H9 (cell line): ENCODE results near the gene HIVEP1. TPM values are rescaled to one million over a fixed set of nuclear protein-coding genes. Genes with fewer than 3 reads are reported as not detected.

ENCODE experiments used
- DNase-seq: peaks from one replicate; pipeline ENCODE4 v3.0.0-alpha.2; 2017
- H2AFZ ChIP-seq: one replicate; pipeline ENCODE4 v1.6.1; 2013; ENCODE audit warnings: mild to moderate bottlenecking, low read length, control low read depth, moderate library complexity
- H2AK5ac ChIP-seq: 2 replicates; pipeline ENCODE4 v1.6.1; 2013; ENCODE audit warnings: low read length, control low read depth, mixed read lengths; ENCODE audit not compliant: insufficient read length
- H2BK120ac ChIP-seq: one replicate; pipeline ENCODE4 v1.6.1; 2013; ENCODE audit warnings: low read depth, mild to moderate bottlenecking, low read length, control low read depth, inconsistent platforms; ENCODE audit not compliant: poor library complexity, severe bottlenecking
- H2BK12ac ChIP-seq: 2 replicates; pipeline ENCODE4 v1.6.1; 2013; ENCODE audit warnings: low read length, control low read depth, mixed read lengths, low read depth; ENCODE audit not compliant: insufficient read length
- H2BK15ac ChIP-seq: 2 replicates; pipeline ENCODE4 v1.6.1; 2013; ENCODE audit warnings: low read depth, low read length, control low read depth
- H2BK20ac ChIP-seq: one replicate; pipeline ENCODE4 v1.6.1; 2013; ENCODE audit warnings: low read depth, mild to moderate bottlenecking, low read length, control low read depth, inconsistent platforms; ENCODE audit not compliant: poor library complexity, severe bottlenecking
- H2BK5ac ChIP-seq: 2 replicates; pipeline ENCODE4 v1.6.1; 2013; ENCODE audit warnings: low read length, control low read depth, mixed read lengths; ENCODE audit not compliant: insufficient read length
- H3K14ac ChIP-seq: 2 replicates; pipeline ENCODE4 v1.6.1; 2013; ENCODE audit warnings: low read length, control low read depth; ENCODE audit not compliant: insufficient read depth
- H3K18ac ChIP-seq: 2 replicates; pipeline ENCODE4 v1.6.1; 2013; ENCODE audit warnings: low read depth, mild to moderate bottlenecking, mixed read lengths, low read length, control low read depth; ENCODE audit not compliant: insufficient read length
- H3K23ac ChIP-seq: 2 replicates; pipeline ENCODE4 v1.6.1; 2013; ENCODE audit warnings: low read length, control low read depth, mixed read lengths, low read depth; ENCODE audit not compliant: insufficient read length
- H3K23me2 ChIP-seq: 2 replicates; pipeline ENCODE4 v1.6.1; 2013; ENCODE audit warnings: low read depth, mild to moderate bottlenecking, mixed read lengths, low read length, control low read depth; ENCODE audit not compliant: insufficient read length, poor library complexity, severe bottlenecking
- H3K27ac ChIP-seq: 2 replicates; pipeline ENCODE4 v1.5.1; 2013; ENCODE audit warnings: low read length, control low read depth, mixed read lengths, low read depth; ENCODE audit not compliant: insufficient read length
- H3K27me3 ChIP-seq: 2 replicates; pipeline ENCODE4 v1.6.1; 2013; ENCODE audit warnings: low read length, control low read depth, inconsistent platforms; ENCODE audit not compliant: insufficient read depth
- H3K4ac ChIP-seq: 2 replicates; pipeline ENCODE4 v1.6.1; 2013; ENCODE audit warnings: low read depth, mild to moderate bottlenecking, control low read depth, inconsistent platforms, low read length, moderate library complexity
- H3K4me1 ChIP-seq: 2 replicates; pipeline ENCODE4 v1.6.1; 2013; ENCODE audit warnings: low read length, control low read depth, inconsistent platforms; ENCODE audit not compliant: insufficient read depth
- H3K4me2 ChIP-seq: 2 replicates; pipeline ENCODE4 v1.6.1; 2013; ENCODE audit warnings: low read length, control low read depth, mixed read lengths; ENCODE audit not compliant: insufficient read length, insufficient read depth
- H3K56ac ChIP-seq: 2 replicates; pipeline ENCODE4 v1.6.1; 2013; ENCODE audit warnings: low read depth, mild to moderate bottlenecking, mixed read lengths, low read length, control low read depth; ENCODE audit not compliant: insufficient read length
- H3K79me1 ChIP-seq: 2 replicates; pipeline ENCODE4 v1.6.1; 2013; ENCODE audit warnings: low read depth, mild to moderate bottlenecking, moderate library complexity, low read length, control low read depth, inconsistent platforms; ENCODE audit not compliant: insufficient read depth, poor library complexity, severe bottlenecking
- H3K79me2 ChIP-seq: 2 replicates; pipeline ENCODE4 v1.6.1; 2013; ENCODE audit warnings: low read length, control low read depth, inconsistent platforms; ENCODE audit not compliant: insufficient read depth
- H3K9ac ChIP-seq: 2 replicates; pipeline ENCODE4 v1.6.1; 2013; ENCODE audit warnings: low read length, control low read depth, mixed read lengths; ENCODE audit not compliant: insufficient read length; ENCODE audit errors: extremely low read depth
- H3K9me3 ChIP-seq: one replicate; pipeline ENCODE4 v1.6.1; 2013; ENCODE audit warnings: low read depth, low read length, inconsistent platforms; ENCODE audit not compliant: control insufficient read depth
- H3T11ph ChIP-seq: one replicate; pipeline ENCODE4 v1.6.1; 2013; ENCODE audit warnings: mild to moderate bottlenecking, low read length, control low read depth, inconsistent platforms
- H4K20me1 ChIP-seq: one replicate; pipeline ENCODE4 v1.6.1; 2013; ENCODE audit not compliant: control insufficient read depth, insufficient read length, insufficient read depth
- H4K5ac ChIP-seq: 2 replicates; pipeline ENCODE4 v1.6.1; 2013; ENCODE audit warnings: low read depth, mild to moderate bottlenecking, mixed read lengths, low read length, control low read depth; ENCODE audit not compliant: insufficient read length
- H4K8ac ChIP-seq: replicated peaks from 2 replicates; pipeline ENCODE4 v1.6.1; 2013; ENCODE audit warnings: low read length, control low read depth, mixed read lengths, low read depth; ENCODE audit not compliant: insufficient read length
- H4K91ac ChIP-seq: 2 replicates; pipeline ENCODE4 v1.6.1; 2013; ENCODE audit warnings: low read depth, mild to moderate bottlenecking, moderate library complexity, mixed read lengths, low read length, control low read depth; ENCODE audit not compliant: insufficient read length
- H3K27ac Mint-ChIP-seq, 3 experiments: 2 replicates in 2 of 3; 3 replicates in 1 of 3; pipeline ENCODE4 v1.8.0; 2020 to 2021; ENCODE audit warnings: mixed read lengths in 3 of 3, mild to moderate bottlenecking in 1 of 3, moderate library complexity in 1 of 3
- H3K27me3 Mint-ChIP-seq: 2 replicates; pipeline ENCODE4 v1.8.0; 2021; ENCODE audit warnings: low read depth, mild to moderate bottlenecking, moderate library complexity, mixed read lengths
- H3K36me3 Mint-ChIP-seq, 3 experiments: 2 replicates in 2 of 3; 3 replicates in 1 of 3; pipeline ENCODE4 v1.8.0; 2020 to 2021; ENCODE audit warnings: low read depth in 3 of 3, mixed read lengths in 3 of 3; ENCODE audit not compliant: insufficient read depth in 1 of 3
- H3K4me1 Mint-ChIP-seq, 2 experiments: 2 replicates each; pipeline ENCODE4 v1.8.0; 2020; ENCODE audit warnings: mixed read lengths in 2 of 2
- H3K4me3 Mint-ChIP-seq, 2 experiments: 2 replicates in 1 of 2; 3 replicates in 1 of 2; pipeline ENCODE4 v1.8.0; 2020 to 2021; ENCODE audit warnings: mild to moderate bottlenecking in 2 of 2, mixed read lengths in 2 of 2, moderate library complexity in 1 of 2
- H3K9me3 Mint-ChIP-seq, 2 experiments: 2 replicates in 1 of 2; 3 replicates in 1 of 2; pipeline ENCODE4 v1.8.0; 2020; ENCODE audit warnings: mild to moderate bottlenecking in 2 of 2, mixed read lengths in 2 of 2, moderate library complexity in 1 of 2
- CTCF ChIP-seq: fragments of 200-600 bp; sonication (generic); conservative IDR thresholded peaks from 3 replicates; pipeline ENCODE4 v1.8.0; 2021; ENCODE audit warnings: antibody characterized with exemption, mild to moderate bottlenecking
- WGBS: extraction: QIAGEN DNeasy Blood & Tissue Kit; methylation state at CpG from one replicate; pipeline ENCODE4 v1.1.7; 2013; ENCODE audit warnings: missing lambda C conversion rate, low lambda C conversion rate, mixed read lengths; ENCODE audit not compliant: insufficient read length; ENCODE audit errors: extremely low coverage; 5-methylcytosine and 5-hydroxymethylcytosine counted together
- total RNA-seq: library from RNA; stranded (reverse); gene quantifications from 2 replicates; pipeline ENCODE4 v1.2.1, GENCODE V29; 2021

Gene HIVEP1
- total RNA-seq, 1 experiment from 2014 or later: 44.2 TPM

GRCh38 chr6:12024216-12024615, 12.1 kb downstream of the HIVEP1 start:
- Histone ChIP-seq H2BK5ac (no peak overlapping the region), H2BK15ac (no peak overlapping the region), H3K4ac (no peak overlapping the region), H2BK12ac (no peak overlapping the region), H3T11ph (no peak overlapping the region), H3K56ac (no peak overlapping the region), H2AK5ac (no peak overlapping the region), H3K9me3 (no peaks in the 10 kb centered on the region), H4K20me1 (no peaks in the 10 kb centered on the region), H3K23ac (no peak overlapping the region), H4K91ac (no peak overlapping the region), H3K9ac (no peak overlapping the region), H2AFZ (no peak overlapping the region), H3K27ac (no peak overlapping the region), H2BK20ac (no peak overlapping the region), H3K79me2 (peaks cover 16% of the 10 kb centered on the region; the same call in 1 of the 2 replicates), H3K23me2 (no peaks in the 10 kb centered on the region), H3K79me1 (peaks cover 9% of the 10 kb centered on the region), H4K5ac (no peak overlapping the region), H3K4me2 (no peak overlapping the region), H3K14ac (no peak overlapping the region), H3K27me3 (no peaks in the 10 kb centered on the region), H3K4me1 (no peaks in the 10 kb centered on the region; the same call in 1 of the 2 replicates), H4K8ac (no peak overlapping the region), H2BK120ac (no peak overlapping the region), H3K18ac (no peak overlapping the region)
- H3K4me3 Mint-ChIP-seq: no peak overlapping the region
- no peaks in the 10 kb centered on the region for H3K9me3 Mint-ChIP-seq
- peak overlapping the region in 2 of 3 experiments; percentile 9 to 89; a peak in 2 of 7 replicates for H3K27ac Mint-ChIP-seq
- WGBS: no CpG with 5 or more reads among the region's 2 CpGs
- peaks cover 30 to 56% (median 33%) of the 10 kb centered on the region in 3 experiments for H3K36me3 Mint-ChIP-seq
- peaks cover 25 to 30% of the 10 kb centered on the region in 2 experiments for H3K4me1 Mint-ChIP-seq
- no peak for TF ChIP-seq CTCF
- no peaks in the 10 kb centered on the region for H3K27me3 Mint-ChIP-seq
- no peak for DNase-seq
